IPS DF 6.9 (cell line): ENCODE measurements around the gene FAM20C.
"Not testable (repeated sequence)": the region's sequence is repeated elsewhere in the genome, so short reads cannot be mapped to it uniquely, and the experiment has no call there.

Source experiments
- DNase-seq: peaks from one replicate; pipeline ENCODE4 v3.0.0-alpha.2; 2013; ENCODE audit warnings: low read depth, low spot score
- H3K27ac ChIP-seq: one replicate; pipeline ENCODE4 v1.5.1; 2013; ENCODE audit warnings: low read length, control low read depth
- H3K27me3 ChIP-seq: 2 replicates; pipeline ENCODE4 v1.6.1; 2013; ENCODE audit warnings: mild to moderate bottlenecking, low read length; ENCODE audit not compliant: control insufficient read depth, insufficient read depth
- H3K36me3 ChIP-seq: 2 replicates; pipeline ENCODE4 v1.6.1; 2013; ENCODE audit warnings: low read length; ENCODE audit not compliant: control insufficient read depth, insufficient read depth
- H3K4me1 ChIP-seq: 2 replicates; pipeline ENCODE4 v1.6.1; 2013; ENCODE audit warnings: low read length; ENCODE audit not compliant: control insufficient read depth, insufficient read depth
- H3K4me3 ChIP-seq: 2 replicates; pipeline ENCODE4 v1.5.1; 2013; ENCODE audit warnings: mild to moderate bottlenecking, low read length
- H3K9me3 ChIP-seq: 2 replicates; pipeline ENCODE4 v1.6.1; 2013; ENCODE audit warnings: low read length, inconsistent platforms; ENCODE audit not compliant: control insufficient read depth, insufficient read depth
- WGBS: extraction: QIAGEN DNeasy Blood & Tissue Kit; methylation state at CpG from one replicate; pipeline ENCODE4 v1.1.7; 2013; ENCODE audit warnings: mixed read lengths, missing lambda C conversion rate; ENCODE audit not compliant: insufficient read length, insufficient coverage; 5-methylcytosine and 5-hydroxymethylcytosine counted together

Gene FAM20C

GRCh38 chr7:294440-295154 is 102.2 kb downstream of the FAM20C start:
- peaks cover 24% of the 10 kb centered on the region for H3K27me3 ChIP-seq
- H3K4me1 ChIP-seq = peaks cover 4% of the 10 kb centered on the region
- H3K9me3 ChIP-seq = no peaks in the 10 kb centered on the region
- DNase-seq = no peak
- H3K36me3 ChIP-seq = no peaks in the 10 kb centered on the region; the same call in 1 of the 2 replicates
- no peak overlapping the region for H3K4me3 ChIP-seq
- no CpG with 5 or more reads among the region's 25 CpGs for WGBS
- H3K27ac ChIP-seq = no peak overlapping the region

DNA sequence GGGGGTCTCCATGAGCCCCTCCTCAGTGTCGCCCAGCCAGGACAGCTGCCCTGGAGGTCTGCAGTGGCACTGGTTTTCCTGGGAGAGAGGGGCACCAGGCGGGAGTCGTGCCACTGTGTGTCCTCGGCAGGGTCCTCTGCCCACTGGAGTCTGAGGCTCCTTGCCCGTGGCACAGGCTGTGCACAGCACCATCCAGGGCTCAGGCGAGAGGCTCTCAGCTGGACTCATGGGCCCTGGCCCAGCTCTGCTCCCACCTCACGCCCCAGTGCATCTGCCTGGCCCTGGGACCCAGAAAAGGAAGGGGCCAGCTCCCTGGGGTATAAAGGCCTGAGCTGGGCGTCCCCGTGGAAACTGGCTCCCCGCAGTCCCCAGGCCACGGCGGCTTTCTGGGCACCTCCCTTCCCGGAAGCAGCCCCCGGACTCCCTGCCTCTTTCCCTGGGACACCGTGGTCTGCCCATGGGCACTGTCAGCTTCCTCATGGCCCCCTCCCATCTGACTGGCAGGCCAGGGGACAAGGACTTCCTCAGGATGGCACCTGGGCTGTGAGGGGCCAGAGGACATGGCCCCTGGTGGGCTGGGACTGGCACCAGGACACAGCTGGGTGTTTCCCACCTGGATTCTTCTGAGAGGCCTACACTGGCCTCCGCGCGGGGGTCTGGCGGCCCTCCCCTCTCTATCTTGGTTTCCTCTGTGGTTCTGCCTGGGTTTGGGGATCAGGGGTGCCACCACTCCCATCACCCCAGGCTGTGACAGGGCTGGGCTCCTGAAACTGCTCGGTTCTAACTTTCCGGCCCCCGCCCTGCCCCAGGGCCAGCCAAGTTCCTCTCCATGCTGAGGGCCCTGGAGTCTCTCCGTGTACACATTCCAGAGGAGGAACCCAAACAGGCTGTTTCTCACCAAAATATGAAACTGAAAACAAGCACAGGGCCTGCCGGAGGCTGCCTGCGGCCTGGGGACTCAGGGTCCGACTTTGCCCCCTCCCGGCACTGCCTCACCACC is 103.1 kb downstream of the FAM20C start:
- DNase-seq = no peak
- Histone ChIP-seq H3K36me3 (no peaks in the 10 kb centered on the region; the same call in 1 of the 2 replicates), H3K9me3 (no peaks in the 10 kb centered on the region), H3K4me3 (no peak overlapping the region), H3K27me3 (peaks cover 17% of the 10 kb centered on the region), H3K27ac (no peak overlapping the region), H3K4me1 (peaks cover under 1% of the 10 kb centered on the region)
- WGBS = no CpG with 5 or more reads among the region's 27 CpGs

- Histone ChIP-seq H3K27ac (no peak overlapping the region), H3K9me3 (no peaks in the 10 kb centered on the region), H3K4me3 (no peak overlapping the region), H3K27me3 (peaks cover 8% of the 10 kb centered on the region), H3K36me3 (no peaks in the 10 kb centered on the region), H3K4me1 (no peaks in the 10 kb centered on the region)
- DNase-seq = no peak
- WGBS = no CpG with 5 or more reads among the region's 20 CpGs
Observed at GRCh38 chr7:296373-296945, 104.1 kb downstream of the FAM20C start.

GRCh38 chr7:297141-297540 is 104.8 kb downstream of the FAM20C start:
- not testable (repeated sequence) for H3K27ac ChIP-seq, H3K27me3 ChIP-seq, DNase-seq, H3K4me3 ChIP-seq, H3K36me3 ChIP-seq, H3K9me3 ChIP-seq, H3K4me1 ChIP-seq
- no CpG with 5 or more reads among the region's 24 CpGs for WGBS

- Histone ChIP-seq H3K27ac (no peak overlapping the region), H3K9me3 (no peaks in the 10 kb centered on the region), H3K36me3 (no peaks in the 10 kb centered on the region), H3K27me3 (no peaks in the 10 kb centered on the region), H3K4me1 (no peaks in the 10 kb centered on the region), H3K4me3 (no peak overlapping the region)
- no peak for DNase-seq
- no CpG with 5 or more reads among the region's 24 CpGs for WGBS
Observed at GRCh38 chr7:297611-298374, 105.4 kb downstream of the FAM20C start.

DNA sequence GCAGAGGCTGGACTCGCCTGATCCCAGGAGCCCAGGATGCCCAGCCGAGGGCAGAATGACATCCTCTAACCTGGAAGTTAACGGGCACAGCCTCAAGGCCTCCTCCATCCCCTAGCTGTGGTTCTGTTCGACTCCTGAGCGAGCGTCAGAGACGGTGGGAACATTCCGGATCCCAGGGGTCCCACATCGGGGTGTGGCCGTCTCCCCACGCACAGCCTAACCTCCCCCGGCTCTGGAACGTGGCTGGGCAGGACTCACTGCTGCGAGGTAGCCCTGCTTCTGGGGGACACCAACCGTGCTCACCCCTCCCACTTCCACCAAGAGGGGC is 106.0 kb downstream of the FAM20C start:
- no peaks in the 10 kb centered on the region for H3K4me1 ChIP-seq
- no peaks in the 10 kb centered on the region for H3K9me3 ChIP-seq
- no peaks in the 10 kb centered on the region for H3K27me3 ChIP-seq
- no peak for DNase-seq
- no peak overlapping the region for H3K27ac ChIP-seq
- H3K4me3 ChIP-seq = no peak overlapping the region
- no peaks in the 10 kb centered on the region for H3K36me3 ChIP-seq
- no CpG with 5 or more reads among the region's 15 CpGs for WGBS

GRCh38 chr7:298743-299142 is 106.4 kb downstream of the FAM20C start:
- Histone ChIP-seq H3K4me3 (no peak overlapping the region), H3K27me3 (no peaks in the 10 kb centered on the region), H3K27ac (no peak overlapping the region), H3K4me1 (no peaks in the 10 kb centered on the region), H3K9me3 (no peaks in the 10 kb centered on the region), H3K36me3 (no peaks in the 10 kb centered on the region)
- no peak for DNase-seq
- no CpG with 5 or more reads among the region's 13 CpGs for WGBS

GRCh38 chr7:299169-299568 is 106.8 kb downstream of the FAM20C start:
- Histone ChIP-seq H3K9me3 (no peaks in the 10 kb centered on the region), H3K27me3 (no peaks in the 10 kb centered on the region), H3K4me1 (no peaks in the 10 kb centered on the region), H3K4me3 (no peak overlapping the region), H3K36me3 (no peaks in the 10 kb centered on the region), H3K27ac (no peak overlapping the region)
- no peak for DNase-seq
- WGBS = no CpG with 5 or more reads among the region's 15 CpGs

DNA sequence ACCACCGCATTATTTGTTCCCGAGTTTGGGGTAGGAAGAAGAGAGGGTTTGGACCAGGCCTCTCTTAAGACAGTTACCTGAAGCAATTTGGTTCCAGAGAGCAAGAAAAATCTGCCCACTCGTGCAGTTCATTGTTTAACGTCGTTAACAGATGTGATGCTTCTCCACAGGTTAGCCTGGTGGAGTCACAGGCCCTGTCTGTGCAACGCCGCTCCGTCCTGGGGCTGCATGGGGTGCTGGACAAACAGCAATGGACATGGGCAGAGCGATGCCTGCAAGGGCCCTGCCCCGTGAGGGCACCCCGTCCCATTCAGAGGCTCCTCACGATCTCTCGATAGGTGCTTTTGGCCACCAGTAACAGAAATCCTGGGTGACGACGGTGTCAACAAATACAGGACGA is 107.3 kb downstream of the FAM20C start:
- H3K27me3 ChIP-seq = no peaks in the 10 kb centered on the region
- no peak overlapping the region for H3K27ac ChIP-seq
- H3K4me1 ChIP-seq = no peaks in the 10 kb centered on the region
- H3K9me3 ChIP-seq = no peaks in the 10 kb centered on the region
- WGBS = no CpG with 5 or more reads among the region's 16 CpGs
- no peaks in the 10 kb centered on the region for H3K36me3 ChIP-seq
- H3K4me3 ChIP-seq = no peak overlapping the region
- DNase-seq = no peak

- H3K27me3 ChIP-seq = no peaks in the 10 kb centered on the region
- no peaks in the 10 kb centered on the region for H3K4me1 ChIP-seq
- no peak overlapping the region for H3K27ac ChIP-seq
- no peaks in the 10 kb centered on the region for H3K9me3 ChIP-seq
- H3K4me3 ChIP-seq = no peak overlapping the region
- no peaks in the 10 kb centered on the region for H3K36me3 ChIP-seq
- no peak for DNase-seq
- no CpG with 5 or more reads among the region's 10 CpGs for WGBS
Observed at GRCh38 chr7:300048-300447, 107.7 kb downstream of the FAM20C start.
